Psoas muscle (tissue), 8 donors: ENCODE data around the gene CST11. TPM values are rescaled to one million over a fixed set of nuclear protein-coding genes. Genes with fewer than 3 reads are reported as not detected.

ENCODE experiments used
- ATAC-seq, 4 donors: fragments of 200-7000 bp; cut with Tn5 transposase; one replicate each; pipeline ENCODE4 v1.9.1; 2020; ENCODE audit warnings: moderate library complexity in 3 of 4, mild to moderate bottlenecking in 2 of 4
- DNase-seq, 2 donors: peaks; one replicate each; pipeline ENCODE4 v3.0.0-alpha.2; 2020
- H3K27ac ChIP-seq: fragments of 200-600 bp; one replicate; pipeline ENCODE4 v1.8.0; 2022
- H3K27me3 ChIP-seq, 3 donors: fragments of 200-600 bp in 1 of 3; one replicate each; pipeline versions ENCODE4 v1.6.1 to v1.8.0; 2013 to 2022; ENCODE audit warnings: low read length in 2 of 3, mild to moderate bottlenecking in 2 of 3, moderate library complexity in 1 of 3; ENCODE audit not compliant: insufficient read depth in 3 of 3
- H3K36me3 ChIP-seq, 2 donors: fragments of 200-600 bp in 1 of 2; one replicate each; pipeline versions ENCODE4 v1.6.1 to v1.8.0; 2013 to 2022; ENCODE audit warnings: low read depth in 1 of 2, mild to moderate bottlenecking in 1 of 2, moderate library complexity in 1 of 2; ENCODE audit not compliant: insufficient read depth in 1 of 2
- H3K4me1 ChIP-seq: fragments of 200-600 bp; one replicate; pipeline ENCODE4 v1.8.0; 2022
- H3K4me3 ChIP-seq: fragments of 200-600 bp; one replicate; pipeline ENCODE4 v1.8.0; 2022; ENCODE audit warnings: mild to moderate bottlenecking
- H3K9me3 ChIP-seq: fragments of 200-600 bp; one replicate; pipeline ENCODE4 v1.8.0; 2022
- WGBS, 3 donors: extraction: QIAGEN DNeasy Blood & Tissue Kit; methylation state at CpG; one replicate each; pipeline versions ENCODE4 v1.1.6 to v1.1.7; 2013; 5-methylcytosine and 5-hydroxymethylcytosine counted together
- intact Hi-C, 2 donors: fragments of 100-400 bp; cut with DNase I; formaldehyde crosslinking; loops; one replicate each; pipeline versions ENCODE4 v1.11.0 to v1.14.2; 2022
- polyA plus RNA-seq, 3 donors: library from polyadenylated mRNA; stranded (reverse); fragments of 200-250 nt; gene quantifications; one replicate each; pipeline ENCODE4 v1.2.3, GENCODE V29; 2013
- total RNA-seq, 4 donors: library from RNA; stranded (reverse); fragmentation: NEBNext Ultra II Directional in 2 of 4; extraction: Animal tissue kit (Norgen Biotek cat#: 25700) in 2 of 4; gene quantifications; one replicate each; pipeline versions ENCODE4 v1.2.1 to v1.2.4, GENCODE V29; 2021 to 2023
- TF ChIP-seq, protein P1 (sequence below): fragments of 200-600 bp; IDR thresholded peaks from one replicate; pipeline ENCODE4 v1.8.0; 2022; ENCODE audit warnings: antibody characterized with exemption
- donor health status: healthy with polysubstance abuse.
- donor health status: DM: no; HTN: no; CAD: no; lungs with moderate emphysema.
- donor health status: Bipolar disorder and iron deficiency.
- donor health status: healthy.
- donor health status: DM: yes; HTN: yes; CAD: no.
- donor health status: DM: no; HTN: no; CAD: no.
- donor health status: DM: no; HTN: no; CAD: no.
- donor health status: DM: yes; HTN: yes; CAD: no.

CST11 gene
- total and polyA plus RNA-seq, 7 donors, result not detected

DNA sequence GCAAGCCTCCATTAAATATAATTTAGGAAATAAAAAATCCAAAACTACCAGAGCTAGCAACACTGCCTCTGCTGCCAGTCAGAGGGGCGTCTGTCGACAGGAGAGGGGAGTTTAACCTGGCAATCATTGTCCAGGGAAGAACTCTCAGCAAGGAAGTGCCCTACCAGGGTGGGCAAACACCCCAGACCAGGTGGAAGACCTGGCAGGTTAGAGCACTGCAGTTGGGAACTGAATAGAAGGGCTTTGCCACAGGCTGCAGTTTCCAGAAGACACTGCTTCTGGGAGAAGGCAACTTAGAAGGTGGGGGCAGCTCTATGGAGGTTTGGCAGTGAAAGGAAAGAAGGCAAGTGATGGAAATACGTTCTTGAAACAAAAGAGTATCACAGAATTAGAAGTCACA, 42.9 kb downstream of the CST11 start:
- DNase-seq, result no peak
- Histone ChIP-seq H3K9me3 (no peaks in the 10 kb centered on the region), H3K27ac (no peak overlapping the region), H3K27me3 (no peaks in the 10 kb centered on the region), H3K4me3 (no peak overlapping the region), H3K36me3 (no peaks in the 10 kb centered on the region), H3K4me1 (peaks cover 53% of the 10 kb centered on the region)
- no peak for ATAC-seq
- WGBS, 3 donors, result 79 to 83% (median 81%) methylated on average over 3 of the region's 3 CpGs
- intact Hi-C loops, result loop anchor here in 1 of 2 donors (5.0 to 10.0 kb wide), 3 partner anchors 37 to 272 kb away; partner anchors contain the start of gene NXT1
- TF ChIP-seq, protein P1, sequence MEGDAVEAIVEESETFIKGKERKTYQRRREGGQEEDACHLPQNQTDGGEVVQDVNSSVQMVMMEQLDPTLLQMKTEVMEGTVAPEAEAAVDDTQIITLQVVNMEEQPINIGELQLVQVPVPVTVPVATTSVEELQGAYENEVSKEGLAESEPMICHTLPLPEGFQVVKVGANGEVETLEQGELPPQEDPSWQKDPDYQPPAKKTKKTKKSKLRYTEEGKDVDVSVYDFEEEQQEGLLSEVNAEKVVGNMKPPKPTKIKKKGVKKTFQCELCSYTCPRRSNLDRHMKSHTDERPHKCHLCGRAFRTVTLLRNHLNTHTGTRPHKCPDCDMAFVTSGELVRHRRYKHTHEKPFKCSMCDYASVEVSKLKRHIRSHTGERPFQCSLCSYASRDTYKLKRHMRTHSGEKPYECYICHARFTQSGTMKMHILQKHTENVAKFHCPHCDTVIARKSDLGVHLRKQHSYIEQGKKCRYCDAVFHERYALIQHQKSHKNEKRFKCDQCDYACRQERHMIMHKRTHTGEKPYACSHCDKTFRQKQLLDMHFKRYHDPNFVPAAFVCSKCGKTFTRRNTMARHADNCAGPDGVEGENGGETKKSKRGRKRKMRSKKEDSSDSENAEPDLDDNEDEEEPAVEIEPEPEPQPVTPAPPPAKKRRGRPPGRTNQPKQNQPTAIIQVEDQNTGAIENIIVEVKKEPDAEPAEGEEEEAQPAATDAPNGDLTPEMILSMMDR, result no peak

DNA sequence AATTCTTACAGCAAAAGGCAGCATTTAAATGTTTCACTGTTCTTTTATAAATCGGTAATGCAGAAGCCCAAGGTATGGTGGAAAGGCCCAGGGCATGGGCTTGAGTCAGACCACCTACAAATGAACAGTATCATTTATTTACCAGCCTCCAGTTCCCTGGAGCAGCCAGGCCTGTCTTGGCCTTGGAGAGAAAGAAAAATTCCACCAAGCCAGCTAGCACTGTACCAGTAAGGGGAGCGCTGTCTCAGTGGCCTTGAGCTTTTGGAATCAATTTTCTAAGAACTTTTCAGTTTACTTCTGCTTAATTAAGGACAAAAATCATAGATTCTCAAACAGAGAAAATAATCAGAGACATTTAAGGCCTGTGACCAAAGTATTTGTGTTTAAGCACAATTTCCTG, 43.7 kb downstream of the CST11 start:
- intact Hi-C loops, result loop anchor here in 1 of 2 donors (5.0 kb wide), 1 partner anchor 37 kb away; no protein-coding TSS in a partner anchor

DNA sequence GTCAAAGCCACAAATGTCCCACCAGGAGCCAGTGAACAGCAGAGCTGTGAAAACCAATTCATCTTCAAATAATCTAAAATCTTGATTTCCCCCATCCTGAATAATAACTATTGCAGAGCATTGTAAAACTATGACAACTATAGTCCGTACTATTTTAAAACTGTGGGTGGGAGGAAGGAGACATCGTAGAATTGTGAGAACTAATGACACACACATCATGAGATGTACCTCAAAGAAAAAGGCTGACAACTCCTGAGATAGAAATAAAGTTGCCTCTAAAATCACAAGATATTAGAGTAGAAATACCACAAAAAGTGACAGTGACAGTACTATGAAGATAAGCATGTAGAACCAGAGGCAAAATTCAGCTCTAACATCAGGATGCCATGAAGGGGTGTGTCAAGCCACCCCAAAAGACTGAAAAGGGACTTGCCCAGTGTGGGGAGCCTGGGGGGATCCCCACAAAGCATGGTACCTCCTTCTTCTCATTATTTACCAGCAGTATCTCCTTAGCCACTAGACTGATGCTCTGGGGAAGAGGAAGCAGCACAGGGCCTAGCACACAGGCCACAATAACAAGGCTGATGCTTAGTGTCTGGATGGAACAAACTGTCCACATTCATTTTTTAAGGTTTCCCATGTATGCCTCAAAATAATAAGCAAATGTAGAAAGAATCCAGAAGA, 44.8 kb downstream of the CST11 start:
- Histone ChIP-seq H3K27ac (no peak overlapping the region), H3K4me3 (no peak overlapping the region), H3K36me3 (no peaks in the 10 kb centered on the region), H3K9me3 (no peaks in the 10 kb centered on the region), H3K27me3 (no peaks in the 10 kb centered on the region), H3K4me1 (peaks cover 58% of the 10 kb centered on the region)
- no peak for ATAC-seq
- TF ChIP-seq, protein P1, result no peak
- no peak for DNase-seq
- 83 to 90% (median 89%) methylated on average over 2 of the region's 2 CpGs for WGBS, 3 donors
- intact Hi-C loops, result loop anchor here in 1 of 2 donors (5.0 kb wide), 1 partner anchor 36 kb away; no protein-coding TSS in a partner anchor

More for the DNA sequence above, 43.7 kb downstream of the CST11 start:
- Histone ChIP-seq H3K4me3 (no peak overlapping the region), H3K9me3 (no peaks in the 10 kb centered on the region), H3K36me3 (no peaks in the 10 kb centered on the region), H3K27ac (no peak overlapping the region), H3K27me3 (no peaks in the 10 kb centered on the region), H3K4me1 (peaks cover 60% of the 10 kb centered on the region)
- WGBS, 3 donors, result 88 to 94% (median 89%) methylated on average over 2 of the region's 2 CpGs
- TF ChIP-seq, protein P1, result no peak
- DNase-seq (no peak), ATAC-seq (no peak)

DNA sequence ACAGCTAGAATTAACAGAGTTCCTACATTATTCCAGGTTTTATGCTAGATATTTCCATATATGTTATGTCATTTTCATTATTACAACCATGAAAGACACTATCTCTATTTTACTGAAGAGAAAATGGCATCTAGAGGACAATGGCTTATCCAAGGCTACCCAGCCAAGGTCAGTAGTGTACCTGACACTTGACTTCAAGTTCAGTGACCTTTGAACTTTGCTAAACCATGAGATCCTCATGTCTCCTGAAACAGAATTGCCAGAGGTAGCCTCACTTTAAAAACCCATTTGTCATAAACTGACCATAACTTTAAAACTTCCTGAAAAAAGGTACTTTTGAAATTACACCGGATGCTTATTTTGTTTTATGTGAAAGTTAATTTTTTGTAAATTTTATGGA, 45.8 kb downstream of the CST11 start:
- Histone ChIP-seq H3K4me1 (peaks cover 50% of the 10 kb centered on the region), H3K27me3 (no peaks in the 10 kb centered on the region), H3K36me3 (no peaks in the 10 kb centered on the region), H3K4me3 (no peak overlapping the region), H3K9me3 (no peaks in the 10 kb centered on the region), H3K27ac (no peak overlapping the region)
- WGBS, 3 donors, result 95 to 100% (median 95%) methylated on average over 1 of the region's 1 CpG
- intact Hi-C loops, result loop anchor here in 1 of 2 donors (5.0 kb wide), 1 partner anchor 35 kb away; no protein-coding TSS in a partner anchor
- ATAC-seq, result no peak
- DNase-seq, result no peak
- TF ChIP-seq, protein P1, result no peak
